Measurements from ENCODE around the gene APOE. TPM values are rescaled to one million over a fixed set of nuclear protein-coding genes. Genes with fewer than 3 reads are reported as not detected.
A peak's percentile ranks its signal among the peaks of the same experiment; 100 is the strongest.
"Not testable (repeated sequence)": the region's sequence is repeated elsewhere in the genome, so short reads cannot be mapped to it uniquely, and the experiment has no call there.

Gene APOE
- total RNA-seq, 4 donors from 2014 or later: 7.8 to 44.4 (median 31.7) TPM

- H3K27ac ChIP-seq: peak overlapping the region in 3 of 4 donors; percentile 1 to 39 (median 35)
- no peak for ATAC-seq
- H3K36me3 ChIP-seq: no peaks in the 10 kb centered on the region
- 67 to 94% methylated on average over 1 to 5 of the region's 8 CpGs for WGBS, 2 donors (ENCODE audit: low coverage in 1 of 2)
- H3K27me3 ChIP-seq: peaks cover 10% of the 10 kb centered on the region
- TF ChIP-seq CTCF (IDR thresholded peaks at IDR 0.05) (no peak), EP300 (IDR thresholded peaks at IDR 0.05) (no peak), POLR2A (IDR thresholded peaks at IDR 0.05) (no peak), POLR2AphosphoS5 (IDR thresholded peaks at IDR 0.05) (no peak)
- no peak overlapping the region for H3K4me3 ChIP-seq
- H3K4me1 ChIP-seq: peaks cover 0 to 32% (median 3%) of the 10 kb centered on the region in 3 donors
- no peaks in the 10 kb centered on the region for H3K9me3 ChIP-seq
Observed at GRCh38 chr19:44924243-44924725, 18.7 kb downstream of the APOE start.

GRCh38 chr19:44925114-44925891 lies 19.7 kb downstream of the APOE start:
- H3K27ac ChIP-seq: peak overlapping the region in 3 of 4 donors; percentile 1 to 39 (median 37)
- WGBS, 2 donors (ENCODE audit: low coverage in 1 of 2): 52 to 63% methylated on average over 2 of the region's 8 CpGs

GRCh38 chr19:44926245-44927077 lies 20.9 kb downstream of the APOE start:
- WGBS, 2 donors (ENCODE audit: low coverage in 1 of 2): 50 to 73% methylated on average over 8 to 10 of the region's 19 CpGs
- not testable (repeated sequence) for H3K27ac ChIP-seq, H3K36me3 ChIP-seq, H3K9me3 ChIP-seq, H3K27me3 ChIP-seq
- Histone ChIP-seq H3K4me1 (peaks cover 0 to 32% (median 3%) of the 10 kb centered on the region in 3 donors), H3K4me3 (peak overlapping the region in 1 of 2 donors; percentile 34)
- ATAC-seq: peak; percentile 16

More at GRCh38 chr19:44925114-44925891, 19.7 kb downstream of the APOE start:
- Histone ChIP-seq H3K4me3 (no peak overlapping the region), H3K9me3 (no peaks in the 10 kb centered on the region), H3K4me1 (peaks cover 0 to 32% (median 3%) of the 10 kb centered on the region in 3 donors), H3K36me3 (no peaks in the 10 kb centered on the region), H3K27me3 (peaks cover 10% of the 10 kb centered on the region)
- peak; percentile 9 for TF ChIP-seq POLR2AphosphoS5 (IDR thresholded peaks at IDR 0.05)
- TF ChIP-seq POLR2A (IDR thresholded peaks at IDR 0.05): no peak
- TF ChIP-seq EP300 (IDR thresholded peaks at IDR 0.05): no peak
- ATAC-seq: peak; percentile 83

- no peak for TF ChIP-seq POLR2A (IDR thresholded peaks at IDR 0.05)
- no peak for TF ChIP-seq CTCF (IDR thresholded peaks at IDR 0.05)
- no peak for TF ChIP-seq POLR2AphosphoS5 (IDR thresholded peaks at IDR 0.05)
- TF ChIP-seq EP300 (IDR thresholded peaks at IDR 0.05): no peak
- no peak overlapping the region for H3K4me3 ChIP-seq
- no peak overlapping the region for H3K27ac ChIP-seq
- H3K4me1 ChIP-seq: peaks cover 0 to 32% (median 3%) of the 10 kb centered on the region in 3 donors
- no peaks in the 10 kb centered on the region for H3K9me3 ChIP-seq
- no peaks in the 10 kb centered on the region for H3K36me3 ChIP-seq
- WGBS, 2 donors (ENCODE audit: low coverage in 1 of 2): 13 to 71% methylated on average over 1 to 3 of the region's 5 CpGs
- H3K27me3 ChIP-seq: peaks cover 10% of the 10 kb centered on the region
- no peak for ATAC-seq
Observed at GRCh38 chr19:44927746-44928145, 22.1 kb downstream of the APOE start.

GRCh38 chr19:44930088-44930487 lies 24.5 kb downstream of the APOE start:
- no peak overlapping the region for H3K4me3 ChIP-seq
- peaks cover 5% of the 10 kb centered on the region for H3K27me3 ChIP-seq
- no peak for ATAC-seq
- no peaks in the 10 kb centered on the region for H3K36me3 ChIP-seq
- 78 to 85% methylated on average over 7 of the region's 7 CpGs for WGBS, 2 donors (ENCODE audit: low coverage in 1 of 2)
- H3K27ac ChIP-seq: no peak overlapping the region
- no peak for TF ChIP-seq POLR2AphosphoS5 (IDR thresholded peaks at IDR 0.05)
- TF ChIP-seq CTCF (IDR thresholded peaks at IDR 0.05): no peak
- no peak for TF ChIP-seq POLR2A (IDR thresholded peaks at IDR 0.05)
- TF ChIP-seq EP300 (IDR thresholded peaks at IDR 0.05): no peak
- H3K4me1 ChIP-seq: peaks cover 0 to 26% (median 3%) of the 10 kb centered on the region in 3 donors
- no peaks in the 10 kb centered on the region for H3K9me3 ChIP-seq

Data from gastroesophageal sphincter (tissue), 4 donors.